HPDE6-E6E7 (cell line): ENCODE measurements around the gene LRRC56.

ENCODE experiments used
- DNase-seq: peaks from one replicate; pipeline ENCODE4 v3.0.0; 2011; ENCODE audit warnings: missing footprints; ENCODE audit errors: extremely low spot score

LRRC56 gene

DNA sequence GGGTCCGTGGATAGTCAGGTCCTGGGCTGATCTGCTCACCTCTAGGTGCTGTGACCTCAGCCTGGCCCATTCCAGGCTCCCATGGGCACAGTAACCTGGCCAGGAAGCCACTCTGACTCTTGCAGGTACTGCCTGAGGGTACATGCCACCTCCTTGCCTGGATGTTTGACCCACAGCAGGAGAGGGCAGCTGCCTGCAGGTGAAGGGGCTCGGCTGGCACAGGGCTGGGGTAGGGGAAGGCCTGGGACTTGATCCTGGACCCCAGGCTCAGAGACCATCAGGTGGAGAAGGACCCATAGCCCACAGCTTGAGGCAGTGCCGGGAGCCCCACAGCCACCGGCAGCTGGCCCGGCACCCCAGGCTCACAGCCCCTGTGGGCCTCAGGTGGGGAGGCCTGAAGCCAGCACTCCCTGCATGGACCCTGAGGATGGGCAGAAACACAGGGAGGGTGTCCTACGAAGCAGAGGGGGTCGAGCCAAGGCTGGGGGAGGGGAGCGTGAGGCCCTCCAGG is 2.7 kb downstream of the LRRC56 start:
- DNase-seq = no peak

DNA sequence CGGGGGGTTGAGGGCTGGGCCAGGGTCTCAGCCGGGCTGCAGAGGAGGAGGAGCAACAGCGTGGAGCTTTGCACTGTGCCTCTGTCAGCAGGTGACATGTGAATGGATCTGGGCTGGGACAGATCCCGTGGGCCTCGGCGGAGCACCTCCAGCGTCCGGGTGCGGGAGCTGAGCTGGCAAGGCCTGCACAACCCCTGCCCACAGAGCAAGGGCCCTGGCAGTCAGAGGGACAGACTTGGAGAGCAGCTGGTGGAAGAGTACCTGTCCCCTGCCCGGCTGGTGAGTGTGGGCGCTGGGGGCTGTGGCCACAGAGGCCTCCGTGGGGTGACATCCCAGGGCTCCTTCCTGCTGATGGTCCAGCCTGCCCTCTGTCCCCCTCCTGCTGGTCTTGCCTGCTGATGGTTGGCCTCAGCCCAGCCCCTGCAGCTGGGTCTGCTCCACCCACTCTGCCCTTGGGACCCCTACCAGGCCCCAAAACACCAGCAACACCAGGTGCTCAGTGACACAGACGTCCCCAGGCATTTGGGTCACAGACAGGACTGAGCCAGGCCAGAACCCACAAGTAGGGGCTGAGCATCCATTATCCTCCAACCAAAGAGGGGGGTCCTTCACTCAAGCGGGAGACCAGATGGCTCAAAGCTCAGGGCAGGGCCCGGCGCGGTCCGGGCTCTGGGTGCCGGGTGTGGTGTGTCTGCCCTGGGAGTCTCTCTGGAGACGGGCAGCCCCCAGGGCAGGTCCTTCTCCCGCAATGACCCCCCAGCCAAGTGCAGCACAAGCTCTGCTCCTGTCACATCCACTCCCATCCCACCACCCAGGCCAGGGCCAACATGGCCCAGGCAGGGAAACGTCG is 3.5 kb downstream of the LRRC56 start:
- DNase-seq = no peak

DNA sequence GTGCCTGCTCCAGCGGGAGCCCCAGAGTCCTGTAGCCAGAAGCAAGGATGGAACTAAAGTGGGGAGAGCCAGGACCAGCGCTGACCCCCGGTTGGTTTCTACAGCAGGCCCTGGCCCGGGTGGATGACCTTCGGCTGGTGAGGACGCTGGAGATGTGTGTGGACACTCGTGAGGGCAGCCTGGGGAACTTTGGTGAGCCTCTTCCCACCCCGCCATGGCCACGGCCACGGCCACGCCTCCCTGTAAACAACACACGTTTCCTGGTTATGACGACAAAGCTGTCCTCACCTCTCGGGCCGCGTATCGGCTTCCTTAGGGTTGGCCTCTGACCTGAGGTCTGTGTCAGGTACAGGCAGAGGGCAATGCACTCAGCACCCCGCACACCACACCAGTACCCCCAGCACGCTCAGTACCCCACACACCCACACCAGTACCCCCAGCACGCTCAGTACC is 4.1 kb downstream of the LRRC56 start:
- no peak for DNase-seq

DNA sequence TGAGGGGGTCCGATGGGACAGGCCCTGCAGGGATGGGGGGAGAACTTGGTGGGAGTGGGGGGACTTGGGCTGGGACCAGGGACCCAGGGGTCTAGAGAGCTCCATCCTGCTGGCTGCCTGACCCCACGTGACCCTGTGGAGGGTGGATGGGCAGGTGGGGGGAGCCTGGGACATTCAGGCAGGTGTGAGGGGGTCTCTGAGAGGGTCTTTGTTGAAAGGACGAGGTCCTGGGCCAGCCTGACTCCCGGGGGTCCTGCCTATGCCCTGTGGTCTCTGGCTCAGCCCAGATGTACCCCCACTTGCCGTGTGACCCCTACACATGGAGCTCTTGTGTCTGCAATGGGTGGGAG is 7.5 kb downstream of the LRRC56 start:
- no peak for DNase-seq

DNA sequence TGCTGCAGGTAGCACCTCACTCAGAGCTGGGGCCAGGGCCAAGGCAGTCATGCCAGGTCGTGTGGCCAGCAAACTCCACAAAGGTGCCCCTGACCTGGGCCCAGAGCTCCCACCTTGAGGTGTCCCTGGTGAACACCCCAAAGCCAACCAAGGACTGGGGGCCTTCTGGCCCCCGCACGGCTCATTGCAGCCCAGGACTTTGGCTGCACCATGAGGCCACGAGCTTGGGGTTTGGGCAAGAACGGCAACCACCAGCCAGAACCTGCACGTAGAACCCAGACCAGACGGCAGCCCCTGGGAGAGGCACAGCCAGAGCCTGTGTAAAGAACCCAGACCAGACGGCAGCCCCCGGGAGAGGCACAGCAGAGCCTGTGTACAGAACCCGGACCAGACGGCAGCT is 7.8 kb downstream of the LRRC56 start:
- DNase-seq = no peak

DNA sequence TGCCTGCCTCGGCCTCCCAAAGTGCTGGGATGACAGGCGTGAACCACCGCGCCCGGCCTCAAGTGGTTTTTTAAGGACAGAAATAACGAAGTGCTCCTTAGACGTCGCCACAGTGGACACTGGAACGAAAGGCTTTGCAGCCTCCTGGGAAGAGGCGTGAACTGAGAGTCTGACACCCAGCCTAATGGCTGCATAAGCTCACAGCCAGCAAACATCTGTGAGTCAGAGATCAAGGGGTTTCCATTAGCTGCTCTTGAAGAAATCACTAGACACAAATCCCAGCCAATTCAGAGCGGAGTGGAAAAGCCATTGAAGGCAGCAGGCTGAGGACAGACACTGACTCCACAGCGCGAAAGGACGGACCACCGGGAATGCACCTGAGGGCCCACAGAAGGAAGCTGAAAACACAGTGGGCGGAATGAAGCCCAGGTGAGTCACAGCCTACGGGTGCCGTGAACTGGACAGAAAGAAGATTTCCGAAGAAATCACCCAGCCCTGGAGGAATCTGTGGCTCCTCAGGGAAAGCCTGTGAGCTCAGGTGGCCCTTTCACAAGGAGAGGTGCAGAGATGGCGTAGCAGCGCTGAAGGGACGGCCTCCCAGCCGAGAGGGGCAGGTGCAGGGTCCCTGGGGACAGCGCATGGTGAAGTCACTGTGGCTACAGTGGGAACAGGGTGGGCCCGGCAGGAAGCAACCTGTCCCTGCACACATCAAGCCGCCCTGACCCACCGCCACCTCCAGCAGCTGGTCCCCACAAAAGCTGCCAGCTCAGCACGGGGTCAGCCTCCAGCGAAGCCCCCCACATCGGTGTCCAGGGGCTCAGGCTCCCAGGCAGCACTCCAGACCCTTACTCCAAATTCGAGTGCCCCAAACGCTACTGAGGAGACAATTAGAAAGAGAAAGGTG is 11.6 kb downstream of the LRRC56 start:
- no peak for DNase-seq

DNA sequence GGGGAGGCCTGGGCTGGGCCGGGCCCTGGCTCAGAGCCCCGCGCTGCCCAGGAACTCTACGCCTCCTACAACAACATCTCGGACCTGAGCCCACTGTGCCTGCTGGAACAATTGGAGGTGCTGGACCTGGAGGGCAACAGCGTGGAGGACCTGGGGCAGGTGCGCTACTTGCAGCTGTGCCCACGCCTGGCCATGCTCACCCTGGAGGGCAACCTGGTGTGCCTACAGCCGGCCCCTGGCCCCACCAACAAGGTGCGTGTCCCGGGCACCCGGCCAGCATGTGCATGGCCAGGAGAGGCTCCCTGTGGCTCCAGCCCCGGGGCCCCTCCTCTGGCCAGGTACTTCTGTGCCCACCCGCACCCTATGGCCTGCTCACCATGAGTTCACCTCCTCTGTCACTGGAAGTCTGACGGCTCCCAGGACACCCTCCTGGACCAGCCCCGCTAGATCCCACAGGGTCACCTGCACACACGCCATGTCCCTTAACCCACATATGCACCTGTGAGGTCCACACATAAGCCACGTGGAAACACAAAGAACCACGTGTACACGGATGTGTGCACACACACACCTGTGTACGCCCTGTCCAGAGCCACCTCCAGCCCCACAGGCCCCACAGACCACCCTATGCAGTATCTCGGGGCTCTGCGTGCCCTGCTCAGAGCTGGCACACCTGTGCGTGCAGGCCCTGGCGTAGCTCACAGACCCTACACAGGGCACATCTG is 12.9 kb downstream of the LRRC56 start:
- no peak for DNase-seq

DNA sequence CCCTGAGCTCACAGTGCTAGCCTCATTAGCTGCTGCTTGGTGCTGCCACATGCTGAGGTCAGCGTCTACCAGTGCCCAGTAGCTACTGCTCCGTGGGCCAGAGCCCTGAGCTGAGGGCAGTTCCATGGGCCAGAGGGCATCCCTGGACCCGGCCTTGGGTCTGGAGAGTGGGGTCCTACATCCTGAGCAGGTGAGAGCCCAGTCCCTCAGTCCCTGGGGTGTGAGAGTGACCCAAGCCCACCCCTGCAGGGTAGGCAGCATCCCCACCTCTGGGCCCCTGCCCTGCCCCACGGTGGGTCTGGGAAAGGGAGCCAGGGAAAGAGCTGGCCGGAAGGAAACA is 13.4 kb downstream of the LRRC56 start:
- no peak for DNase-seq

DNA sequence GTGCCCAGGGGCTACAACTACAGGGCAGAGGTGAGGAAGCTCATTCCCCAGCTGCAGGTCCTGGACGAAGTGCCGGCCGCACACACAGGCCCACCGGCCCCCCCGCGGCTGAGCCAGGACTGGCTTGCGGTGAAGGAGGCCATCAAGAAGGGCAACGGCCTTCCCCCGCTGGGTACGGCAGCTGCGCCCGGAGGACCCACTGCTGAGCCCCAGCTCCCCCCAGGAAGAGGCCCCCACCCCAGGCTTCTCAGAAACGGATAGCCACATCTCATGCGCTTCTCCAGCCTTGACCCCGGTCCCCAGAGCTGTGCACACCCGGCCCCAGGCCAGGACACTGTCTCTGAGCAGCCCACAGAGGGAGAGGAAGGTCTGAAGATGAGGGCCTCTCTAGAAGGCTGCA is 13.8 kb downstream of the LRRC56 start:
- no peak for DNase-seq

DNA sequence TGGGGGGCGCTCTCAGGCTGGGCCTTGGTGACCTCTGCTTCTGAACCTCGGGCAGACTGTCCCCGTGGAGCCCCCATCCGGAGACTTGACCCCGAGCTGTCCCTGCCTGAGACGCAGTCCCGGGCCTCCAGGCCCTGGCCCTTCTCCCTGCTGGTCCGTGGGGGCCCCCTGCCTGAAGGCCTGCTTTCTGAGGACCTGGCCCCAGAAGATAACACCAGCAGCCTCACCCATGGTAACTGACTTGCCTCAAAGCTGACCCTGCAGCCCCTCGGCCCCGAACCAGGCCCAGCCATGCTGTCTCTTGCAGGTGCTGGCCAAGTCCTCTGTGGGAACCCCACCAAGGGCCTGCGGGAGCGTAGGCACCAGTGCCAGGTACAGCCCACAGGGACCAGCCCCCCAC is 14.3 kb downstream of the LRRC56 start:
- DNase-seq = no peak

DNA sequence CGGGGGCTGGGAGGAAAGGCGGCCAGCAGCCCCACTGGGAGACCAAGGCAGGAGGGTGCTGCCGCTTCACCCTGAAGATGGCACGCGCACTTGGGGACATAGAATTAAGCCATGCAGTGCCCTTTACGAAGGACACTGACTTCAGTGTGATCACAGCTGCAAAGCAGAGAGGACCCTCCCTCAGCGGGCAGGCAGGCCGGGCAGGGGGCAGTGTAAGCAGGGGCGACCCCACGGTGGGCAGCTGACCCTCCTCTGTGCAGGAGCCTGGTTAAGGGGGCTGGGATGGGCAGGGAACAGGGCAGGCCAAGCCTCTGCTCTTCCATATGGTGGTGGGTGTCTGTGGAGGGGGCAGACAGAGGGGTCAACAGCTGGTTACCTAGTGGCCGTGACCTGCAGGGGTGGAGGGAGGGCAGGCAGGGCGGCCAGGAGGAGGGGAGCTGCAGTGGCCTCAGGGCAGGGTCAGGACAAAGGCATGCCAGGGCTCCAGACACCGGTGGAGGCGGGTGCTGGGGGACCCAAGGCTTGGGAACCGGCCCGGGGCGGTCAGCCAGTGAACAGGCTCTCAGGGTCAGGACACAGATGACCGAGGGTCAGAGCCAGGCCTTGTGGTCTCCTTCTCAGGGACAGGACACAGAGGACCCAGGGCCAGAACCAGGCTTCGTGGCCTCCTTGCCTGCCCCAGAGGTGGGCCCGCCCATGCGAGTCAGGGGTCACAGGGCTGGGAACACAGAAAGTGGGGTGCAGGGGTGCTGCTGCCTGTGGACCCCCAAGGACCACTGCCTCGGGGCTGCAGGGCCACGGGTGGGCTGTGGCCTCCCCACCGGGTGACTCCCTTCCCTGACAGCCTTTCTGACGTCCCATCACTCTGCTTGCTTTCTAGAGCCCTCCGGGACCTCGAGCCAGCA is 16.0 kb downstream of the LRRC56 start:
- no peak for DNase-seq

DNA sequence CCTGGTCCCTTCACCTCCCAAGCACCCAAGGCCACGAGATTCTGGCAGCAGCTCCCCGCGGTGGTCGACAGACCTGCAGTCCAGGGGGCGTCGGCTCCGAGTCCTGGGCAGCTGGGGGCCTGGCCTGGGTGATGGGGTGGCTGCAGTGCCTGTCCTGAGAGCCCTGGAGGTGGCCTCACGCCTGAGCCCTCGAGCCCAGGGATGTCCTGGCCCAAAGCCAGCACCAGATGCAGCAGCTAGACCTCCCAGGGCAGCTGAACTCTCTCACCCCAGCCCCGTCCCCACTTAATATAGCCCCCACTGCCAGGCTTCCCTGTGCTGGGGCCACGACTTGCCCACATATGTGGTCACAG is 16.6 kb downstream of the LRRC56 start:
- DNase-seq = no peak

DNA sequence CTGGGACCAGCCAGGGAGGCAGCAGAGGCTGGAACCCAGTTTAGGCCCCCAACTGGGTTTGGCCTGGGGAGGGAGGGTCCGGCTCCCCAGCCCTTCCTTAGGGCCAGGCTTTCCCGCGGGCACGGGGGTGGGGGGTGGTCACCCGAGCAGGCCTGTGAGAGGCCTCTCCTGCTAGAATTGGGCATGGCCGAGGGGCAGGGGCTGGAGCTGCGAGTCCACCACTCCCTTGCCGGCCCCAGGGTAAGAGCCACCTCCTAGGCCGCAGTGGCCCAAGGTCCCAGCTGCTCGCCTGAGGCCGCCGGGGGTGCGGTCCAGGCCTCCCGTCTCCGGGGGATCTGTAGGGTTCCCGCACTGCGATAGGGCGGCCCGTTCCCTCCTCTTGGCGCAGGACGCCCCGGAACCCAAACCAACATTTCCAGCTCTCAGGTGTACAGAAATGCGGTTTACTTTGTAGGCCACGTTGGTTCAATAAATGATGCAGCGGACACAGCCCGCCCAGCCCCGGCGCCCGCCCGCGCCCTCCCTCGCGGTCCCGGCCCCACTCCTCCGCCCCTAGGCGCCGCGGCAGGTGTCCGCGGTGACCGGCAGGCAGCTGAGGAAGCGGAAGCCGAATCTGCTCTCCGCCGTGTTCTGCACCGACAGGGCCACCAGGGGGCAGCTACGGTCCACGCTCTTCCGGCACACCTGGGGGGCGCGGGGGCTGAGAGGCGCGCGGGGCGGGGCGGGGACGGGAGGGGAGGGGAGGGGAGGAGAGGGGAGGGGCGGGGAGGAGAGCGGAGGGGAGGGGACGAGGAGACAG is 17.3 kb downstream of the LRRC56 start:
- no peak for DNase-seq

DNA sequence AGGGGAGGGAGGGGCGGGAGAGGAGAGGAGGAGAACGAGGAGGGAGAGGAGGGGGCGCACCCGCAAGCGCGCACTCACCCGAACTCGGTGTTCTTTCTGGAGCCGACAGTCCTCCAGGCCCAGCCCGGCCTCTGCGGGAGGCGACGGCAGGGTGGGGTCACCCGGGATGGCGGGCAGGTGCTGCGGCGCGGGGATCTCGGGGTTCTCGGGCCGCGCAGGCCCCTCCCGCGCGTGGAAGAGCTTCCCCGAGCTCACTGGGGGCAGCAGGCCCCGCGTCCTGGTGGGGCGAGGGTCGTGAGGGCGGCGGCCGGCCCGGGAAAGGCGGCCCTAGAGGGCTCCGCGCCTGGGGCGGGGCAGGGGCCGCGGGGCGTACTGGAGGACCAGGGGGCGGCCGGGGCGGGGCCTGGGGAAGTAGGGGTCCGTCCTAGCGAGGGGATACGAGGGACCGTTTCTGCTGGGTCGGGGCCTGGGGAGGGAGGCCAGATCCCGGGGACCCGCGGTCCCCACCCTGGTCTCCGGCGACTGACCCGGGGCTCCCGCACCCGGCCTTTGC is 18.0 kb downstream of the LRRC56 start:
- DNase-seq = no peak

DNA sequence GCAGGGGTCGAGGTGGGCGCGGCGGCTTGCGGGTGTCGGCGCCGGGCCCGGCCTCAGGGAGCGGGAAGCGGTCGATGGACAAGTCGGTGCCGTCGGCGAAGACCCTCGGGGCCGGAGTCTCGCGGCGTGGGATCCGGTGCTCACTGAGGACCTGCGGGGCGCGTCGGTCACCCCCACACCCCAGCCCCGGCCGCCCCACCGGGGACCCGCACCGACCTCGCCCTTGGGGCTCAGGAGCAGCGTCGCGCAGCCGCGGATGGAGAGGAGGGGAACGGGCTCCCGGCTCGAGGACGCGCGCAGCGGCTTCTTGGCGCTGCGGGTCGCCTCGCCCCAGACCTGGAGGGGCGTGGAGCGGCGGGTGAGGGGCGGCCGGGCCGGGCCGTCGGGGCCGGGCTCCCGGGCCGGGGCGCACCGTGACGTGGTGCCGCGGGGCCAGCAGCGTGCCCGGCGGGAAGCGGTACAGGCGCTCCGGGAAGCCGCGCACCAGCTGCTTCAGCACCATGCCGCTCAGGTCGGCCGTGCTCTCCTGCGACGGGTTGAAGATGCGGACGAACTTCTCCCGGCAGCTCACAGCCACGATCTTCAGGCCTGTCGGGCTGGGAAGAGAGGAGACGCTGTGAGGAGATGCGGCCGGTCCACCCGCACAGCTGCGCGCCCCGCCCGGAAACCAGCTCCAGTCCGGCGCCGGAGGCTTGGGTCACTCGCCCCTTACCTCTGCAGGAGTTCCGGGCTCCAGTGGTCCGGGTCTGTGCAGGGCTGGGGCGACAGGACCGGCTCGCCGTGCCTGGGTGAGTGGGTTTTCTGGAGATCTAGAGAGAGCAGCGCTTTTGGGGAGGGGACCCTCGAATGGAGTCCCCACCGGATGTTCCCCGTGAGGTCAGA is 18.7 kb downstream of the LRRC56 start:
- DNase-seq = no peak

DNA sequence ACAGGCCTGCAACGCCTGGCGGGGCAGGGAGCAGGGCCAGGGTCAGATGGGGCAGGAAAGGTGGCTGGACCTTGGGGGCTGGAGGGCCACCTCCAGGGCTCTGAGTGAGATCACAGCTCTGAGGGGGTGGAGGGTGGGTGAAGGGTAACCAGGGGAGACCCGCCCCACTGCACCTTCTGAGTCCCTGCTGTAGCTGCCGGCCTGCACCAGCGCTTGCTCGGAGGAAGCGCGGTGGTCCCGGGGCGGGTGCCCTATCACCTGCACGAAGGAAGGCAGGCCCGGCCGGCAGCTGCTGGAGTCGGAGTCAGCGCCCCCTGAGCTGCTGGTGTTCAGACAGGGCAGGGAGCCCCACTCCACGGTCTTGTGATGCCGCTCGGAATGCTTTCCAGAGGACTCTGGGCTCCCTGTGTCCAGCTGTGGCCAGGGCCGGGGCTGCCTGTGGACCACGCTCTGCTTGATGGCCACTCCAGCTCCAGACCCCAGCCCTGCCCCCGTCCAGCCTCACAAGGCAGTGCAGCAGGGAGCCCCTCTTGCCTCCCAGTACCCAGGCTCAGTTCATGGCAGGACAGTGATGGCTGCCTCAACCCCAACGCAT is 19.4 kb downstream of the LRRC56 start:
- DNase-seq = no peak

DNA sequence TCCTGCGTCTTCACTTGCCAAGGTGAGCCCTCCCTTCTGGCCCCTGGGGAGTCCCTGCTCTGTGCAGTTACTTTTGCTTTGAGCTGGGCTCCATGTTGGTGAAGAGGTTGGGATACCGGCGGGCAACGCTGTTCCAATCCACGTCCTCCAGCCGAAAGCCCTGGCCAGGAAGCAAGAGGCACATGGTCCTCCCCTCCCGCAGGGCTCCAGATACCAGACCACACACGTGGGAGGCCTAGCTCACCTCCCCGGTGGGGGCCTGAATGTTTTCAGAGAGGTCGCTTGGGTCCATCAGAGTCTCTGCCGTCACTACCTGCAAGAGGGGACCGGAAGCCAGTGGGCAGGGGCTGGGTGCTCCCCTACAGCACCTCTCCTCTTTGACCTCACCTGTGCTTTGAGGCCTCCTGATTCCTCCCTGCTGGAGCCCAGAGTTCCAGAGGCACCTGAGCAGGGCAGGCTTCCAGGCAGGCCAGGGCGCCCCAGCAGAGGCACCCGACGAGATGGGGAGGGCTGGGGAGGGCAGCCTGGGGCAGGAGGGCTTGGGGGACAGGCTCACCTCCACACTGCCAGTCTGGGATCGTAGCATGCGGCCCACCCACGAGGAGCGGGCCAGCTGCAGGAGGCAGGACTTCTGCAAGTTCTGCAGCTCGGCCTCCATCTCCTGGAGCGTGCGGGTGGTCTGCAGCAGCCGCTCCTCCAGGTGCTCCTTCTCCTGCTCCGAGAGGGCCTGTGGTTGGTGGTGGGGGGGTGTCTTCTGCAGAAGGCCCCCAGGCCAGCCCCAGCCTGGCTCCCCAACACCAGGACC is 20.2 kb downstream of the LRRC56 start:
- no peak for DNase-seq

DNA sequence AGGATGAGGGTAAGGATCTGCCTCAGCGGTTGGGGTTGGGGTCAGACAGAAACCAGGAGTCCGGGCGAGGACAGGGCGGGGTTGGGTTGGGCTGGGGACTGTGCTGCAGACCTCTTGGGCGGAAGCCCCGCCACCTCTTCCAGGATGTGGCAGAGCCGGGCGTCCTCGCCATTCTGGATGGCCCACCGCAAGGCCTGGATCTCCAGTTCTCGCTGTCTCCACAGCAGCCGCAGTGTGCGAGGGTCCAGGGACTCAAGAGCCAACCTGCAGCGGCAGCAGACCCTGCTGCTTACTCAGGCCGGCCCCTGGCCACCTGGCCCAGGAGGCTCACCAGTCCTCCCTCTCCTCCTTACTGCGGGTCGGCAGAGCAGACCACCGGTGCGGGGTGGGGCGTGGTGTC is 21.2 kb downstream of the LRRC56 start:
- DNase-seq = no peak
